Measurements from ENCODE around the gene ZNF182.
"Not testable (repeated sequence)": the region's sequence is repeated elsewhere in the genome, so short reads cannot be mapped to it uniquely, and the experiment has no call there.

The ZNF182 gene

GRCh38 chrX:48028091-48028490 lies 24.3 kb upstream of the ZNF182 start:
- TF ChIP-seq, protein P1, sequence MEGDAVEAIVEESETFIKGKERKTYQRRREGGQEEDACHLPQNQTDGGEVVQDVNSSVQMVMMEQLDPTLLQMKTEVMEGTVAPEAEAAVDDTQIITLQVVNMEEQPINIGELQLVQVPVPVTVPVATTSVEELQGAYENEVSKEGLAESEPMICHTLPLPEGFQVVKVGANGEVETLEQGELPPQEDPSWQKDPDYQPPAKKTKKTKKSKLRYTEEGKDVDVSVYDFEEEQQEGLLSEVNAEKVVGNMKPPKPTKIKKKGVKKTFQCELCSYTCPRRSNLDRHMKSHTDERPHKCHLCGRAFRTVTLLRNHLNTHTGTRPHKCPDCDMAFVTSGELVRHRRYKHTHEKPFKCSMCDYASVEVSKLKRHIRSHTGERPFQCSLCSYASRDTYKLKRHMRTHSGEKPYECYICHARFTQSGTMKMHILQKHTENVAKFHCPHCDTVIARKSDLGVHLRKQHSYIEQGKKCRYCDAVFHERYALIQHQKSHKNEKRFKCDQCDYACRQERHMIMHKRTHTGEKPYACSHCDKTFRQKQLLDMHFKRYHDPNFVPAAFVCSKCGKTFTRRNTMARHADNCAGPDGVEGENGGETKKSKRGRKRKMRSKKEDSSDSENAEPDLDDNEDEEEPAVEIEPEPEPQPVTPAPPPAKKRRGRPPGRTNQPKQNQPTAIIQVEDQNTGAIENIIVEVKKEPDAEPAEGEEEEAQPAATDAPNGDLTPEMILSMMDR (conservative IDR thresholded peaks at IDR 0.05; ENCODE audit: low read depth, low read length): no peak
- no peak overlapping the region for H3K4me3 ChIP-seq (ENCODE audit: low read depth, low read length)
- DNase-seq (ENCODE audit: low read depth): no peak

DNA sequence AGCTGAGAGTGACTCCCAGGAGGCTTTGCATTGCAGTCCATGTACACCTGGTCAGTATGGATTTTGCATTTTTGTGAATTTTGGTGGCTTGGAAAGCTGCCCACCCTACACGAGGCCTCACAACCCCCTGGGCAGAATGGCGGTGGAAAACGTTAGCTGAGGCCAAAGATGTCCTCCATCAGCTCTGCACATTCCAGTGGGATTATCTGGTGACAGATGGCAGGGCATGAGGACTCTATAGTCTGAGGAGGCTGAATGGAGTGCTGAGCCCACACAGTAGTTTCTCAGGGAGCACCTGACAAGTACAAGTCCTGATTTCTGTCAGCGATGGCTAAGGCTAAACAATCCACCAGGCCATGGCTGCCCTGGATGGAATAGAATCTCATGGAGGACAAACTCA lies 23.8 kb upstream of the ZNF182 start:
- not testable (repeated sequence) for H3K4me3 ChIP-seq (ENCODE audit: low read depth, low read length); DNase-seq (ENCODE audit: low read depth)

DNA sequence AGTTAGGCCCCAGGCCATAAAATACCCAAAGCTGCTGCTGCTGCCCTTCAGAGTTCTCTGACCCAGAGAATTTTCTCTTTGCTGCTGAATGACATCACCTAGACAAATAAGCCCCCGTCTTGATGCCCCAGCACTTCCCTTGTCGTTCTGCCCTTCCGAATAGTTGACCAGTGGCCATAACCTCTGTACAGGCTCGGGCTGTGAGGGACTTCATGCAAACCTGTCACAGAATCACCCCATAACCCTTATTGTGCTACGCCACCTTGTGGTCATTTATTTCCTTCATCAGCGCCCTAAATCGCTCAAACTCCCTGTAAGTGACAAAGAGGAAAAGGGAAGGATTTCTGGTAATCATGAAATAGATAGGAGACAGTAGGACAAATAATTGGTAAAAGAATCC lies 21.8 kb upstream of the ZNF182 start:
- H3K4me3 ChIP-seq (ENCODE audit: low read depth, low read length): no peak overlapping the region
- TF ChIP-seq, protein P1 (conservative IDR thresholded peaks at IDR 0.05; ENCODE audit: low read depth, low read length): peak; percentile 66
- peak; percentile 76 for DNase-seq (ENCODE audit: low read depth)

GRCh38 chrX:48022738-48023137 lies 18.9 kb upstream of the ZNF182 start:
- no peak for DNase-seq (ENCODE audit: low read depth)
- TF ChIP-seq, protein P1 (conservative IDR thresholded peaks at IDR 0.05; ENCODE audit: low read depth, low read length): no peak
- no peak overlapping the region for H3K4me3 ChIP-seq (ENCODE audit: low read depth, low read length)

- TF ChIP-seq, protein P1 (conservative IDR thresholded peaks at IDR 0.05; ENCODE audit: low read depth, low read length): no peak
- no peak for DNase-seq (ENCODE audit: low read depth)
- no peak overlapping the region for H3K4me3 ChIP-seq (ENCODE audit: low read depth, low read length)
Measured at GRCh38 chrX:48022100-48022499, 18.3 kb upstream of the ZNF182 start.

DNA sequence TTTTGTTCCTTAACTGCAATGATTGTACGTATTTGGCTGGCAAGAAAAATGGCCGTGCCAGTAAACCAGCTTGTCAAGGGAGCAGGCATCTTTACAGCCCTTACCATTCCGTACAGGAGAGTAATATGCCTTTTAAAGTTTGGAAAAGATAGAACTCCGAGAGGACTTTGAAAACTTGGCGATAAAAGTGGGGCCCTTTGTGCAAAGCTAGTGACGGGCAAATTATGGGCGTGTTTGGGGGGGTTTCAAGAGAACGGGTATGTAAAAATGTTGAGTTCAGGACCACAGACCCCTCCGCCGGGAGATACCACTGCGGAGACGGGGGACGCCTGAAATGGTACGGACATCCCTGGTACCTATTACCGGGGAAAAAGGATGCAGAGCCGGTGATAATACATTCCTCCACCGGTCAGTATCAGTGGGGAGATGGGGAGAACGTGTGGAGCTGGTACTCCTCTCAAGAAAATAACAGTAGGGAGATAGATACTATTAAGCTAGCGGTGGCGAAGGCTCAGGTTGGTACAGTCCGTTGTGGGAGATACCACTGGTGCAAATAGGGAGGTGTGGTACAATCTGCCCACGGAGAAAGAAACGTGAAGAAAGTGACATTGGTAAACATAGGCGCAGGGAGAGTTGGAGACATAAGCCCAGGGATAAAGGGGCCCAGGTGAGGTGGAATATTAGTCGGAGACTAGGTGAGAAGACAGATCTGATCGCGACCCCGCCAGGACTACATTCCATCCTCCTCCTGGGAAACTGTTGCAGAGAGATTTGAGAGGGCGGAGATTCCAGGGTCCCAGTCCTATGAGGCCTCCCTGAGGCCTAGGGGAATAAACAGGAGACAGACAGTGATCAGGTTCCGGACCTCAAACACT lies 17.5 kb upstream of the ZNF182 start:
- peak; percentile 90 for DNase-seq (ENCODE audit: low read depth)
- peak overlapping the region; percentile 70 for H3K4me3 ChIP-seq (ENCODE audit: low read depth, low read length)
- TF ChIP-seq, protein P1 (conservative IDR thresholded peaks at IDR 0.05; ENCODE audit: low read depth, low read length): no peak

DNA sequence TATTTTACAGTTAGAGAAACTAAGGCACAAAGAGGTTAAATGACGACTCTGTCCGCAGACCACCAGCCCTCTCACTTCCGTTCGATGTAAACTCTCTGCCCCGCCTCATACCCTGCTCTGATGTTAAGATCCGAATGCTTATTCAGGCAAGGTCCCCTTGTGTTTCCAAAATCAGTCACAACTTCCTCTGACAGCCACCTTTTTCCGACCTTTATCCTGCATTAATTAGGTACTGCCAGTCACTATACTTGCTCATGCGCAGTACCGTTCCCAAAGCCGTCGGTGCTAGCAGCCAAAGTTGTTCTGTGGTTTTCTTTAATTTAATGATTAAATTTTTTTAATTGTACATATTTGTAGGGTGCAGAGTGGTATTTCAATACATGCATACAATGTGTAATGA lies 16.7 kb upstream of the ZNF182 start:
- peak overlapping the region; percentile 70 for H3K4me3 ChIP-seq (ENCODE audit: low read depth, low read length)
- not testable (repeated sequence) for DNase-seq (ENCODE audit: low read depth)

DNA sequence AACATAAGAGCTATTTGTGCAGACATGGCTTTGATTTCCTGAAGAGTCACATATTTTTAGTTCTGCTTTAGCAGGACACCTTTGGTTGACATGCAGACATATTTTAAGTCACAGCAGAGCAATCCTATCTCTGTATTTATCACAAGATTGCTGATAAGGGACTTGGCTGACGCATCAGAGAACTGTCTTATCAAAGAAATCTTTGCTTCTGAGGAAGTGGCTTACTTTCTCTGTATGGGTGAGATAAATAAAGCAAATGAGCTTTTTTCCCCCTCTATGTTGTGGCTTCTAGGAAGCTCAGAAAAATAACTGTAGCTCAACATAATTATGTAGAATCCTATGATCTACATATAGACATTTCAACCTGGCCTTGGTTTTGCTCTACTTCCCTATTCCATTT lies 16.1 kb upstream of the ZNF182 start:
- DNase-seq (ENCODE audit: low read depth); H3K4me3 ChIP-seq (ENCODE audit: low read depth, low read length): not testable (repeated sequence)

DNA sequence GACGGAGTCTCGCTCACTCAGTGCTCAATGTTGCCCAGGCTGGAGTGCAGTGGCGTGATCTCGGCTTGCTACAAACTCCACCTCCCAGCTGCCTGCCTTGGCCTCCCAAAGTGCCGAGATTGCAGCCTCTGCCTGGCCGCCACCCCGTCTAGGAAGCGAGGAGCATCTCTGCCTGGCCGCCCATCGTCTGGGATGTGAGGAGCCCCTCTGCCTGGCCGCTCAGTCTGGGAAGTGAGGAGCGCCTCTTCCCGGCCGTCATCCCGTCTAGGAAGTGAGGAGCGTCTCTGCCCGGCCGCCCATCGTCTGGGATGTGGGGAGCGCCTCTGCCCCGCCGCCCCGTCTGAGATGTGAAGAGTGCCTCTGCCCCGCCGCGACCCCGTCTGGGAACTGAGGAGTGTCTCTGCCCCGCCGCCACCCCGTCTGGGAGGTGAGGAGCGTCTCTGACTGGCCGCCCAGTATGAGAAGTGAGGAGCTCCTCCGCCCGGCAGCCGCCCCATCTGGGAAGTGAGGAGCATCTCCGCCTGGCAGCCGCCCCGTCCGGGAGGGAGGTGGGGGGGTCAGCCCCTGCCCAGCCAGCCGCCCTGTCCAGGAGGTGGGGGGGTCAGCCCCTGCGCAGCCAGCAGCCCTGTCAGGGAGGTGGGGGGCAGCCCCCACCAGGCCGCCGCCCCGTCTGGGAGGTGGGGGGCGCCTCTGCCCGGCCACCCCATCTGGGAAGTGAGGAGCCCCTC lies 13.0 kb upstream of the ZNF182 start:
- not testable (repeated sequence) for H3K4me3 ChIP-seq (ENCODE audit: low read depth, low read length); DNase-seq (ENCODE audit: low read depth)

DNA sequence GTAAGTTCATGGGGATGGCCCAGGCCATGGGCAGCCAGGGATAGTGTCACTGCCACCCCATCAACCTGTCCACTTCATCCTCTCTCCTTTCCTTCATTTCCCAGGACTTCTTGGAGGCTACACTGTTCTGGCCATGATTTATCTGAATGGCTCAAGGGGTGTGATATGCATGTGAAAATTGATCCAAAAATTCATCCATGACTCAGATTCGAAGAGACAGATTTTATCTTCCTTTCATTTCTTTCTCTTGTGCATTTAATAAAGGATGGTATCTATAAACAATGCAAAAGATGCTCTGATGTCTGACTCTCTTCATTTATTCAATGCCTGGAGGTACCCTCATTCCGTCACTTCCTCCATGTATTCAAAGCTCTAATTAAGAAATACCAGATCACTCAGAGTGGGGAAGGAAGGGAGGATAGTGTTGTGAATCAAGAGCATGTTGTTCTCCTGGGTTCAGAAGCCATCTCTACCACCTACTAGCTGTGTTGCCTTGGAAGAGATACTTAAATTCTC lies 5.7 kb upstream of the ZNF182 start:
- not testable (repeated sequence) for DNase-seq (ENCODE audit: low read depth); H3K4me3 ChIP-seq (ENCODE audit: low read depth, low read length)

- H3K4me3 ChIP-seq (ENCODE audit: low read depth, low read length); DNase-seq (ENCODE audit: low read depth): not testable (repeated sequence)
Measured at GRCh38 chrX:48006688-48007087, 2.9 kb upstream of the ZNF182 start, which contains the start of gene SPACA5. Gene SPACA5 (plus strand): TSS chrX:48006988. CDS start chrX:48007803, 815 bp downstream.
